ENCODE results near the gene NR2F2.

The NR2F2 gene

GRCh38 chr15:96355568-96356187 lies 25.2 kb downstream of the NR2F2 start:
- no peak for DNase-seq

DNA sequence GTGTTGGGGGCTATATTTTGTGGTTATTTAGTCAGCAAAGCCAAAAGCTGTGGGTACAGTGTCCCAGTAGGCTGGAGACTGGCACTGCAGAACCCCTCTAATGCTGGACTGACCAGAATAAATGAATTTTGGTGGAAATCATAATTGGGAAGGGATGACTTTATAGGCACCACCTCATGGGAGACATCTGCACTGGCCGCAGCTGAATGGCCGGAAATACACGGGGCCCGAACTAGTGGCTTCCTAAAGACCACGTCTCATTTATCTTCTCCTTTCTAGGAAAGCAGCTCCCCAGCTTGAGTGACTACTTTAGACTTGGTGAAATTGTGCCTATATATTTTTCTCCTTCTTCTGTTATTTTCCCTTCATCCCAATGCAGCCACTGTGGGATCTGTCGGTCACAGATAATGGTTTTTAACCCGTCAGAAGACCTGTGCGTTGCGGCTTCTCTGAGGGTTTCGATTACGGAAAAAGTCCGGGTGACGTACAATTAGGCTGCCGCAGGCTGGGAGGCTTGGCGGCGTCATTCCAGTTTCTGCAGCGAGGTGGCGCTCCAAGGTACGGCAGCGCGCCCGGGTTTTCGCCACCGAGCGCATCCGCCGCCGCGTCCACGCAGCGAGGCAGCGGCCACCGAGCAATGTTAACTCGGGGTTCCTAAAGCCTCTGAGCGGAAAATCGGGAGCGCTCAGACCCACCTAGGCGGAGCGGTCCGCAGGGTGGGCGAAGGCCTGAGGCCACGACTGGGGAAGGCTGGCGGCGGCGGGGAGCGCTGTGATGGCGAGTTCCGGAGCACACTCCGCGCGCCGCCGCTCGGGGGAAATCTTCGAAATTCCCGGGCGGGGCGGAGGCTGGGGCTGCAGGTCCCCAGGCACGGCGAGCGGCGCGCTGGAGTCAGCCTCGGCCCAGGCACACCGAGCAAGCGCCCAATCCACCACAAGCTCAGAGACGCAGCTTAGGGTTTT lies 26.3 kb downstream of the NR2F2 start:
- peak; percentile 80 to 82 for DNase-seq

DNA sequence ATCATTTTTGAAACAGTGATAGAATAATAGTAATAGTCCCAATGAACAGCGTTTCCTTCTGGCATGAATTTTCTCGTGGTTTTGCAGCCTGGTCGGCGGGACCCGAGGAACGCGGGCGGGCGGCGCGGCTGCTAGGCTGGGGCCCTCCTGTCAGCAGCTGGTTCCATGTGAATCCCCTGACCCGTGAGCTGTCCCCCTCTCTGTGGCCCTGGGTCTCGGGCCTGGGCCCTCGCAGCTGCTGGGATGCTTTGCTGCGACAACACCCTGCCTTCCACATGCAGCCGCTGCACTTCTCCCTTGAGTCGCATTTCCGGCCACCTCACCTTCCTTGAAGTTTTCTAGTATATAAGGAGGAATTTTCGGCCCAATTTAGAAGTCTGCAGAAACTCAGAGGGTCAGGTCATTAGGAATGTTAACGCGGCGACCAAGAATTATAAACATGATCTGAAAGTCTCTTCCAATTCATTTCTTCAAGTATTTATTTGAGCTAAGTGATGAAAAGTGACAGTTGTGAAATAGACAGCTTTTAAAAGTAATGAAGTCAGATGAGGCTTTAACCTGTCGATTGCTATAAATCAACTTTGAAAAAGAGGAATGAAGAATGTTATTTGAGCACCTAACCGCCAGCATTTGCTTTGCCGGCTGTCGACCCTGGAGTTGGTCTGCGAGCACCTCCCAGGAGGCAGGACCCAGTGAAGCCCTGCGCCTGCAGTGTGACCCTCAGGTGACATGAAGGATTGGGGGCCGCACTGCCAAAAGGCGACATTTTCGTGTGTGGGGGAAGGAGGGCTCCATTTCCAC lies 27.7 kb downstream of the NR2F2 start:
- no peak for DNase-seq

DNA sequence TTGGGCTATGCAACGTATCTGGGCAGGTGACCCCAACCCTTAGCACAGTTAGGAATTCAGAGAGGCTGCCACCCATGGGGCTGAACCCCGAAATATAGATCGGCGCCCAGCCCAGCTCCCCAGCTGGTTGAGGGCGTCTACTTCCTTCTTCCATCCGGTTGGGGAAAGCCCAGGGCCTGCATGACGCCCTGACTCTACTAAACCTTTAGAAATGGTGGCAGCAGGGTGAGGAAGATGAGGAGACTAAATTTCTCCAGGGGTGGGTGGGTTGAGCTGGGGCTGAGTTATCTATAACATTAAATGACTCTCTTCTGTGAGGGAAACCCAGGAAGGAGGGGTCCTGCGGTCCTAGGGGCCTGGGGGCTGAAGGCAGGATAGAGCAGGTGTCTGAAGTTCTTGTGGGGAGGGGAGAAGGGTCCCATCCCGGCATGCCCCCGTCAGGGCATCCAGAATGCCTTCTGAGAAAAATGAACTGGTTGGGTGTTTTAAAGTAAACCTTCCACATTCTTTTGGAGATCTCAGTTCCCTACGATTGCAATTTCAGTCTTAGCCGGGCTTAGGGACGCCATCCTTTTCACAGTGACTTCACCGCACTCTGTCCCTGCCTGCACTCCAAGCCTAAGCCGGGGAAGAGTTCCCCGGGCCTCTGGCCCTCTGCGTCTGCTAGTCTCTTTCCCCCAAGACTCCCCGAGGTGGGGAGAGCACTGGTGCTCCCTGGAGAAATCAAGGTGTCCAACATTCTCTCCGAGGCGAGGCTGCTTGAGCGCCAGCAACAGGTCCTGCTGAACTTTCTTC lies 28.5 kb downstream of the NR2F2 start:
- DNase-seq = no peak

GRCh38 chr15:96359616-96360521 lies 29.4 kb downstream of the NR2F2 start:
- DNase-seq = peak; percentile 36 to 57

DNA sequence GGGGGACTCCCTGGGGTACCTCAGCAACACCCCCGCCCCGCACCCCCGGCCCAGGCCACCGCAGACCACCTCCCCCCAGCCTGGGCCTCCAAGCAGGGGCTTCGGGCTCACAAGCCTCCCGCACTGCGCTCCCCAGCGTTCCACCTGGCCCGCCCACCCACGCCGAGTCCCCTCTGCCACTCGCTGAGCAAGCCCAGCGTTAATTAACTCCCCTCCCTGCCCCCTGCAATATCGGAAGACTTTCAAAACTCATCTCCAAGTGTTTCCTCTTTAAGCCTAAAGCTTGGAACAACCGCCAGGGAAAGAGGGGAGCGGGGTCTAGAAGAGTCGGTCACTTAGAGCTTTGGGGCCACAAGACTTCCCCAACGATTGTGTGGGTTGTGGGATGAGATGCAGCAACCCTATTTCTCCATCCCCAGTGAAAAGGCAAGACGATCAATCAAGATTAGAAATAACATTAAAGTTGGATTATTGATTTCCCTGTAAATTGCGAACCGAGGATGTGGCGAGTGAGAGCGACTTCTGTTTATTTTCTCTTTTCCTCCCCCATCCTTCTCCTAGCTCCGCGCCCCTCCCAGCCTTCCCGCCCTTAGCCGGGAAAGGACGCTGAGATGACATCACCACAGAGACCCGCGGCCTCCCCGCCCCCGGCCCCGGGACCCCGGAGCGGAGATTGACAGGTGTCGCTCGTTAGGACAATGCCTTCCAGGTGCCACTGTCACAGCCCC lies 30.2 kb downstream of the NR2F2 start:
- peak; percentile 77 to 80 for DNase-seq

DNA sequence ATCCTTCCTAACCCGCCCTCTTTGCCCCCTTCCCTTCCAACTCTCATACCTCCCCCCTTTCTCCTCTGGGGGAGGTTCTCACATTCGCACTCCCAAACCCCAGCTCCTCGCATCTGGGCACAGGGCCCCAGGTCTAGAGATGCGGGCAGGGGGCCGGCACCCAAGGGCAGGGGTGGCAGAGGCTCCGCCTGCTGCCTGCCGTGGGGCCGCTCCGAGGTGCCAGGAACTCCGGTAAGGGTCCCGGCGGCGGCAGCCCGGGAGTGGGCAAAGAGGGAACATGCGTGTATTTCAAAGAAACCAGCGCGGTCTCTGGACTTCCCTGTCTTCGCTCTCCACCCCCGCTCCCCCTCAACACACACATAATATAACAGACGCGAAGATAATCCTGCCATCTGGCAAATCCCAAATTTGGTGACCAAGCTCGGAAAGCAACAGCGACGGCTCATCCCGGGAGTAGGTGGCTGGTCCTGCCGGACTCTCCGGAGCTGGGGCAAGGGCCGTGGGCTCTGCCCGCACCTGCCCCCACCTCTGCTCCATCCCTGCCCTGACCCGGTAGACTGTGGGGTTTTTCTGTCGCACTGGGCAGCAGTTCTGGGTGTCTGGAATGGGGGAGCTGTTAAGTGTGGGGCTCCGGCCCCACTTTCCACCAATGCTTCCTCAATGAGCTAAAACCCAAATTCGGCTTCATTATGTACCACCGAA lies 31.0 kb downstream of the NR2F2 start:
- DNase-seq = peak; percentile 81 to 95

GRCh38 chr15:96362011-96362754 lies 31.7 kb downstream of the NR2F2 start:
- no peak for DNase-seq

DNA sequence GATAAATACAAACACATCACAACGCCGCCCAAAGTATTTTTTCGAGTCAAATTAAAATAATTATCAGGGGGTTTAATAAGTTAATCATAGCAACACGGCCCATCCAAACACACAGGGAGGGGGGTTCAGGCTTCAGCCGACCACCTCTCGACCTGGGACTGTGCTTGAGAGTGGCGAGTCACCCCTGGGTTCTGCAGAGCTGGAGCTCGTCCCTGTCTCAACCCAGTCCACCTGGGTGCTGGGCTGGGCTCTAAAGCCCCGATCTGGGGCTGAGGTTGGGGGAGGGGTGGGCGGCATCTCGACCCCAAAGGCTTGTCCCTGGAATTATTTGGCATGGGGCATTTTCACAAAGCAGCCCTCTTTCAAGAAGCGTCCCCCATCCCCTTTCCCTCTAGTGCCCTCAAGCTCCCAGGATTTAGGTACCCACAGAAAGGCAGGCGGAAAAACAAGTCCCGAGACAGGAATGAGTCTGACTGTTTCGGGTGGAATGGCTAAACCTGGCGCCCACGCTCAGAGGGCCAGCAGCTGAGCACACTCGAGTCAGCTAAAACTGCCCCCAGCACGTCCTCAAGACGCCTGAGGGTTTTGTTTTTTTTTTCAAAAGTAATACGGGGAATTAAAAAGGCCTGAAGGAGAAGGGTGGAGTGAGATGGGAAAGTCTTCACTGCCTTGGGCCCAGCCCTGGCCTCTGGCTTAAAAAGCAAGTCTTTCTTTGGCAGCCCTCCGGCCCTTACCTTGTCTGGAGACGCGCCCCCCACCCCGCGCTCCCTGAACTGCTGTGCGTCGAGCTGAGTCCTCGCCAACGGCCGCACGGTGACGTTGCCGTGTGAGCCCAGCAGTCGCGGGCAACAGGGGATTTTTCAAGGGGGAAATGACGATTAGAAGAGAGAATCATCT lies 32.5 kb downstream of the NR2F2 start:
- DNase-seq = peak; percentile 45 to 46

DNA sequence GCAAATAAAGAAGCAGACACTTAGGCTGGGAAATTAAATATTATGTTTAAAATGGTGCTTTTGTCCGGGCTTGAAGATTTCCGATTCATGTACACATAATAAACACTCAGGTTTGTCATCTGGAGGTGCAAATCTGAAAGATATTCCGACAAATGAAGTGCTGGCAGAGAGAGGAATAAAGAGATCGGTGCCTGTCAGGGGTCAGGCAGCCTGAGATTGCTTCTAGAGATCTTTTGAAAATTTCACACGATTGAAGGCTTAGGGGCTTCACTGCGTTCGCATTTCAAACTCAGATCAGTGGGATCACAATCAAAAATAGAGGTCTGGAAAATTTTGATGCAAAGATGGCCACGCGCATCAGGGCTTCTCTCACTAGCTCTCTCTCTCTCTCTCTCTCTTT lies 33.2 kb downstream of the NR2F2 start:
- no peak for DNase-seq

DNA sequence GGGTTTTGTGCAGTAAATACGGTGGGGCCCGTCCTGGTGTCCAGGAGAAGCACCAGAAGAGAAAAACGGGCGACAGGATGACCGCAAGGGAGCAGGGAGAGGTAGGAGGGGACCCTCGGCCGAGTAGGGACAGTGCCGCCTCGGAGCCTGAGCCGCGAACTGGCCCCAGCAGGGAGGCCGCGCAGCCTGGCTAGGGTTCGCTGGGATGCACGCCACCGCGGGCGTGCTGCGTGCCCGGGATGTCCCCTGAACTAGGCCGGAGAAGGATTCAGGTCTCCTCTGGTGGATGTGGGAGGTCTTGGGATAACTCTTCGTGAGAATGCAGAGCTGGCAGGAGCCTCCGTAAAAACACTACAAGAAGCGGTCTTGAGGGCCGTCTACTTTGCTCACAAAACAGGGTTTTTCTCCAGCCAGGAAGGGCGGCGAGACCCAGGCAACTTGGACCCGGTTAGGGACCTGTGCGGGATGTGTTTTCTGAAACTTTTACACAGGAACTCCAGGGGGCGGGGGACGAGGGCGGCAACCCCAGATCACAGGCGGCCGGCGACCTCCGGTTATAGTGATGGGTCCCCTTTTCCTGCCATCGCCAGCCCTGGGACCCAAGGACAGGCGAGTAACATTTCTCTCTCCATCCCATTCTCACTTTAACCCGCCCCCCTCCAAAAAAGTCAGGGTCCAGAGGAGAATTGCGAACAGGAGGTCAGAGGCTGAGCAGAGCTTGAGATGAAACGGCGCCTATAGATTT lies 35.5 kb downstream of the NR2F2 start:
- DNase-seq = no peak

DNA sequence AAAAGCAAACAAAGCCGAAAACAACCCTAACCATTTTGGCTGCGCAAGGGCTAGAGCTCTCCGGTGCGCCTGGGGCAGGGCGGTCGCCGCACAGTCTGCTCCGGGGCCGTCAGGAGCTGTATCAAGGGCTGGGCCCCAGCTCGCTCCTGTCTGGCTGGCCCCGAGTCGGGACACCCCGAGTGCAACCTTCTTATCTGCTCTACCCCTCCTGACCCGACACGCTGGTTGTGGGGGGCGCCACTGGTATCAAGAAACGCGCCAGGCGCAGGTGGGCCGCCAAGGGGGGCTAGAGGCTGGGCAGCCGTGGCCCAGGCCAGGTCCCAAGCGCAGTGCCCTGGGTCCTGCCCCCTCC lies 36.0 kb downstream of the NR2F2 start:
- no peak for DNase-seq

- no peak for DNase-seq
Measured at GRCh38 chr15:96367311-96368200, 37.1 kb downstream of the NR2F2 start.

- no peak for DNase-seq
Measured at GRCh38 chr15:96369351-96369750, 38.9 kb downstream of the NR2F2 start.

DNA sequence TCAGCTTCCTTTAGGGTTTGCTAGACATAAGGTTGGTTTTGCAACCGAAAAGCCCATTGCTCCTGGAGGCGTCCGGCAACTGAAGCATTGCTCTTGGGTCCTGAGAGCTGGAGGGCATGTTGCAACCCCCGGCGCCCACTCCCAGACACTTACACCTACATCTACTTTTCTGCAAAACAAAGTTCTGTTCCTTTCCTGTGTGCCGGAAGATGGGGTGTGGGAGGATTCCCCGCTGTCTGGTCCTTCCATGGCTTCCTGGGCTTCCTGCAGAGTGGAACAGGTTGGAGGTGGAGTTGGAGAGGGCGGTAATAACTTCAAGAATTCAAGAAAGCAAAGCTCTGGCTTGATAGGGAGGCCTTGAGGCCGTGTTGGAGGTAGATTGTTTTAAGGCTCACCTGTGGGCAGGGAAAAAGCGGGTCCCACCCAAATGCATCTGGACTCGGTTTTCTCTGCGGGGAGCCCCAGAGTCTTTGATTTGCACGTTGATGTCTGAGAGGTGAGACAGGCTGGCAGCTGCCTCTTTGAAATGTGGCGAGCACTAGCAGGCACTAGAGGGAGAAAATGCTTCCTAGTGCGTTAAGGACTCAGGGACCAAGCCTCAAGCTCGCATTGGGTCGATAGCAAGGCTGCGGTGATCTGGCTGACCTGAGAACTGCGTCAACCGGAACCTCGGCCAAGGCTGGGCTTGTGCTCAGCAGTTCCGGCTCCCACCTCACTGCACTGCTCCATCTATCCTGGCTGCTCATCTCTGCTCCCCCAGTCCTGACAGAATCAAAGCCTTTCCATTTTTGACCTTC lies 39.5 kb downstream of the NR2F2 start:
- DNase-seq = no peak

GRCh38 chr15:96372554-96372953 lies 42.1 kb downstream of the NR2F2 start:
- no peak for DNase-seq

Data from NCI-H524 (cell line).